Activated CD8-positive, alpha-beta memory T cell treated with anti-CD3 and anti-CD28 coated beads, Interleukin-2, amount 50 U/mL, for 1 hour (primary cell): ENCODE results near the gene CLDN3.
"Not testable (repeated sequence)": the region's sequence is repeated elsewhere in the genome, so short reads cannot be mapped to it uniquely, and the experiment has no call there.

Experiments
- DNase-seq: peaks from one replicate; pipeline ENCODE4 v3.0.0-alpha.2; 2020; ENCODE audit errors: extremely low read depth

The CLDN3 gene

GRCh38 chr7:73736885-73737284 lies 33.2 kb downstream of the CLDN3 start:
- DNase-seq = no peak

- DNase-seq = no peak
These were observed 34.6 kb downstream of the CLDN3 start for GRCh38 chr7:73735528-73735905.

GRCh38 chr7:73734619-73735527 lies 35.2 kb downstream of the CLDN3 start:
- DNase-seq = peak; percentile 66

- DNase-seq = no peak
These were observed 37.7 kb downstream of the CLDN3 start for GRCh38 chr7:73732397-73732796.

- no peak for DNase-seq
These were observed 39.6 kb downstream of the CLDN3 start for GRCh38 chr7:73730485-73730884.

GRCh38 chr7:73728551-73728950 lies 41.5 kb downstream of the CLDN3 start:
- DNase-seq = no peak

- DNase-seq = no peak
These were observed 42.1 kb downstream of the CLDN3 start for GRCh38 chr7:73727952-73728351.

GRCh38 chr7:73726083-73726466 lies 44.0 kb downstream of the CLDN3 start:
- no peak for DNase-seq

GRCh38 chr7:73723813-73724212 lies 46.3 kb downstream of the CLDN3 start:
- no peak for DNase-seq

GRCh38 chr7:73722785-73723184 lies 47.3 kb downstream of the CLDN3 start:
- DNase-seq = no peak

GRCh38 chr7:73722182-73722581 lies 47.9 kb downstream of the CLDN3 start:
- DNase-seq = not testable (repeated sequence)

- no peak for DNase-seq
These were observed 48.7 kb downstream of the CLDN3 start for GRCh38 chr7:73721377-73721817.

- not testable (repeated sequence) for DNase-seq
These were observed 49.6 kb downstream of the CLDN3 start for GRCh38 chr7:73720443-73720842.

GRCh38 chr7:73719806-73720169 lies 50.3 kb downstream of the CLDN3 start:
- no peak for DNase-seq
